ENCODE results near the gene TIMM9. TPM values are rescaled to one million over a fixed set of nuclear protein-coding genes. Genes with fewer than 3 reads are reported as not detected.

Gene TIMM9
- total RNA-seq, 4 donors from 2014 or later, result 9.9 to 68.5 (median 16.0) TPM

GRCh38 chr14:58398495-58398894 lies 28.8 kb downstream of the TIMM9 start:
- H3K4me1 ChIP-seq, result peaks cover 0 to 5% (median 2%) of the 10 kb centered on the region in 4 donors
- no peak overlapping the region for H3K27ac ChIP-seq
- no peaks in the 10 kb centered on the region for H3K36me3 ChIP-seq
- no peaks in the 10 kb centered on the region for H3K27me3 ChIP-seq
- H3K4me3 ChIP-seq, result no peak overlapping the region
- no peaks in the 10 kb centered on the region for H3K9me3 ChIP-seq
- DNase-seq, result no peak
- TF ChIP-seq CTCF (IDR thresholded peaks at IDR 0.05), result no peak
- no peak for TF ChIP-seq POLR2A (IDR thresholded peaks at IDR 0.05)

GRCh38 chr14:58397156-58397555 lies 30.2 kb downstream of the TIMM9 start:
- H3K9me3 ChIP-seq, result no peaks in the 10 kb centered on the region
- no peak for DNase-seq
- TF ChIP-seq CTCF (IDR thresholded peaks at IDR 0.05), result no peak
- TF ChIP-seq POLR2A (IDR thresholded peaks at IDR 0.05), result no peak
- H3K27ac ChIP-seq, result no peak overlapping the region
- no peaks in the 10 kb centered on the region for H3K36me3 ChIP-seq
- no peaks in the 10 kb centered on the region for H3K27me3 ChIP-seq
- H3K4me3 ChIP-seq, result no peak overlapping the region
- H3K4me1 ChIP-seq, result peaks cover 0 to 5% (median 2%) of the 10 kb centered on the region in 4 donors

- DNase-seq, result peak; percentile 64 to 88 (median 87)
- TF ChIP-seq CTCF (IDR thresholded peaks at IDR 0.05) (peak; percentile 68 to 95 (median 92)), POLR2A (IDR thresholded peaks at IDR 0.05) (peak in 1 of 2 donors; percentile 19)
- Histone ChIP-seq H3K27me3 (no peaks in the 10 kb centered on the region), H3K27ac (peak within 1 kb of the TSS; percentile 77 to 87 (median 80)), H3K4me1 (peaks cover 0 to 5% (median 2%) of the 10 kb centered on the region in 4 donors), H3K4me3 (peak within 1 kb of the TSS; percentile 55 to 84 (median 71)), H3K9me3 (no peaks in the 10 kb centered on the region), H3K36me3 (no peaks in the 10 kb centered on the region)
Observed at GRCh38 chr14:58395812-58396788, 31.2 kb downstream of the TIMM9 start, which contains the start of gene TOMM20L. TOMM20L (plus strand) TSS chr14:58395930; CDS start chr14:58395958, 28 bp downstream.

GRCh38 chr14:58395562-58395811 lies 31.8 kb downstream of the TIMM9 start:
- Histone ChIP-seq H3K27me3 (no peaks in the 10 kb centered on the region), H3K9me3 (no peaks in the 10 kb centered on the region), H3K36me3 (no peaks in the 10 kb centered on the region), H3K4me1 (peaks cover 0 to 5% (median 2%) of the 10 kb centered on the region in 4 donors), H3K27ac (peak overlapping the region; percentile 77 to 87 (median 80)), H3K4me3 (peak overlapping the region; percentile 55 to 84 (median 71))
- TF ChIP-seq POLR2A (IDR thresholded peaks at IDR 0.05) (no peak), CTCF (IDR thresholded peaks at IDR 0.05) (no peak)
- no peak for DNase-seq

- H3K27ac ChIP-seq, result no peak overlapping the region
- H3K4me3 ChIP-seq, result no peak overlapping the region
- no peaks in the 10 kb centered on the region for H3K9me3 ChIP-seq
- no peaks in the 10 kb centered on the region for H3K36me3 ChIP-seq
- no peaks in the 10 kb centered on the region for H3K27me3 ChIP-seq
- H3K4me1 ChIP-seq, result peaks cover 0 to 5% (median 0%) of the 10 kb centered on the region in 4 donors
- DNase-seq, result no peak
- no peak for TF ChIP-seq POLR2A (IDR thresholded peaks at IDR 0.05)
- TF ChIP-seq CTCF (IDR thresholded peaks at IDR 0.05), result no peak
Observed at GRCh38 chr14:58390830-58391229, 36.5 kb downstream of the TIMM9 start.
